Epithelial cell of prostate (primary cell): ENCODE results near the gene GNLY.
"Not testable (repeated sequence)": the region's sequence is repeated elsewhere in the genome, so short reads cannot be mapped to it uniquely, and the experiment has no call there.

Experiments
- DNase-seq: peaks from one replicate; pipeline ENCODE4 v3.0.0-alpha.2; 2011; ENCODE audit warnings: low read depth, low spot score
- H3K27ac ChIP-seq: fragments of 450-650 bp; 2 replicates; pipeline ENCODE4 v1.5.1; 2017; ENCODE audit warnings: mild to moderate bottlenecking

The GNLY gene

DNA sequence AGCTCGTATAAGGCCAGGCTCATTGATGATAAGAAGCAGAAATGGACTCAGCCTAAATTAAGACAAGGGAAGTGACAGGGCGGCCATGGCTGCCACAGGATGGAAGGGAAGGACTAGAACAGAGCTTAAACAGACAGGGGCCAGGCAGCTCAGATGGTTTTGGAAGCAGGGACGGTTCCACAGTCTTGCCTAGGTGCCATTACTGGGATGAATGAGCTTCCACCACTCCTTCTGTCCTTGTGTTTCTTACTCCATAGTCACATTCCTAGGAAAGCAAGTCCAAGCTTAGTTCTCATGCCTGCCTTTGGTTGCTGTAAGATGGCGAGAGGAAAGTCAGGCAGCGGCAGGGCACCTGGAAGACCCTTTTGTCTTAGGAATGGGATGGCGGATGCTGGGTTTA, 11.9 kb downstream of the GNLY start:
- peak overlapping the region; percentile 65 for H3K27ac ChIP-seq
- DNase-seq, result no peak

DNA sequence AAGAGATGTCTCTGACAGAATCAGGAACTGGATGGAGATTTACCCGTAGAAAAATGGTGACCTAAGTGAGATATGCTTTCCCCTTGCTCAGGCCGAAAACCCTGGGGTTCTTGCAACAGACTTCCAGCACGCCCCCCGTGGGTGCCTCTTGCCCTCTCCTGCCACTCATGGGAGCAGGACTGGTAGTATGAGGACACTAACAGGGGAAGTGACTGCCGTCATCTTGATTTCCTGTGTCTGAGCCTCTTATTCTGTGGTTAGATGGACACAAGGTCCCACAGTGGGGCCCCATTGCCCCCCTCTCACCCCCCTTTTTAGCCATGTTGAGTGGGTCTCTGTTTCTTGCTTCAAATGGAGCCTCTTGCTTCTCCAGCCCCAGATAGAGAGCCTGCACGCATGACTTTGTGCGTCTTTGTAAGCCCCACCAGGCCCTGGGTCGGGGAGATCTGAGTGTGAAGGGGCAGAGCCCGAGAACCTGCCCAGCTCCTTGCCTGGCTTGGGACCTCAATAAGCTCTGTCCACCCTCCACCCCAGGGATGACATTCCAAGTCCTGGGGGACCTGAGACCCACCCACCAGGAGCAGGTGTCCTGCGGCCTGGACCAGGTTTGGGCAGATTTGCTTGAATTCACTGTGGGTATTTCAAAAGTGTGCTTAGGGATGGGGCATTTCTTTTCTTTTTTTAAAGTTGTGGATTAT, 12.6 kb downstream of the GNLY start:
- DNase-seq, result no peak
- no peak overlapping the region for H3K27ac ChIP-seq

DNA sequence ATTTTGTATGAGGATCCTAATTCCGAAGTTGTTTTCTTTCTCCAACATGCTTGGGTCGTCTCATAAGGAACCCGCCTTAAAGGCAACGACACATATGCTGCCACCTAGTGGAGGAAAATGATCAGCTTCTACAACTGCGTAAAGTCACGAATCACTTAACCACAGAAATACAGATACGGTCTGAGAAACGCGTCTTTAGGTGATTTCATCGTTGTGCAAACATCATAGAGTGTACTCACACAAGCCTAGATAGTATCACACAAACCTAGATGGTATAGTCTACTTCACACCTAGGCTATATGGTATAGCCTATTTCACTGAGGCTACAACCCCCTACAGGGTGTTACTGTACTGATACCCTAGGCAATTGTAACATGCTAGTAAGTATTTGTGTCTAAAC, 13.1 kb downstream of the GNLY start:
- peak; percentile 86 for DNase-seq
- H3K27ac ChIP-seq, result no peak overlapping the region

DNA sequence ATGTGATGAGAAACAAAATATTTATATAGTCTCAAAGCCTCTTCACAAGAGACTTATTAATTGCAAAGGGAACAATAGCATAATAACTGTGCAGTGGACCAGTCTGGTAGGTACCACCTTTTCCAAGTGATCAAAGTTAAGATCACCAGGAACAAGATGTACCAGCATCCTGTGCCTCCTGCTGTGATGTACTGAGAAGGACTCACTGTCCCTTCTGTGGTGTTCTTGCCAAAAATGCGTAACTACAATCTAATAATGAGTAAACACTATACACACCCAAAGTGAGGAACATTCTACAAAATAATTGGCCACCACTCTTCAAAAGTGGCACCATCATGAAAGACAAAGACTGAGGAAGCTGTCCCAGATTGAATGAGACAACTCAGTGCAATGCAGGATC, 14.5 kb downstream of the GNLY start:
- DNase-seq, result no peak
- no peak overlapping the region for H3K27ac ChIP-seq

DNA sequence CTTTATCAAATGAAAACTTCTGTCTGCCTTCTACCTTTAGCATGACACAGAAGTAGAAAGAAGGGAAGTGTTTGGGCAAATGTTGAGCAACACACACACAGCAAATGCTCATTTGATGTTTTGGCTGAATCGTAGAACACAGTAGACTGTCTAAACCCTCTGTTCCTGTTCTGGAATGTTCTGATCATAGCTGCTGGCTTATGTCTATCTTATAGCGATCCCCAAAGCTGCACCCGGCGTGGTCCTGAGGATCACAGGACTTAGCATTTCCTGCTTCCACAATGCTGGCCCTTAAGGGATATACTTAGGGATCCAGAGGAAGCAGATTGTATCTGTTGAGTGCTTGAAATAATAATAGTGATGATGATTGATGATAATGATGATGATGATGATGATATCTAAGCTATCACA, 15.2 kb downstream of the GNLY start:
- no peak for DNase-seq

DNA sequence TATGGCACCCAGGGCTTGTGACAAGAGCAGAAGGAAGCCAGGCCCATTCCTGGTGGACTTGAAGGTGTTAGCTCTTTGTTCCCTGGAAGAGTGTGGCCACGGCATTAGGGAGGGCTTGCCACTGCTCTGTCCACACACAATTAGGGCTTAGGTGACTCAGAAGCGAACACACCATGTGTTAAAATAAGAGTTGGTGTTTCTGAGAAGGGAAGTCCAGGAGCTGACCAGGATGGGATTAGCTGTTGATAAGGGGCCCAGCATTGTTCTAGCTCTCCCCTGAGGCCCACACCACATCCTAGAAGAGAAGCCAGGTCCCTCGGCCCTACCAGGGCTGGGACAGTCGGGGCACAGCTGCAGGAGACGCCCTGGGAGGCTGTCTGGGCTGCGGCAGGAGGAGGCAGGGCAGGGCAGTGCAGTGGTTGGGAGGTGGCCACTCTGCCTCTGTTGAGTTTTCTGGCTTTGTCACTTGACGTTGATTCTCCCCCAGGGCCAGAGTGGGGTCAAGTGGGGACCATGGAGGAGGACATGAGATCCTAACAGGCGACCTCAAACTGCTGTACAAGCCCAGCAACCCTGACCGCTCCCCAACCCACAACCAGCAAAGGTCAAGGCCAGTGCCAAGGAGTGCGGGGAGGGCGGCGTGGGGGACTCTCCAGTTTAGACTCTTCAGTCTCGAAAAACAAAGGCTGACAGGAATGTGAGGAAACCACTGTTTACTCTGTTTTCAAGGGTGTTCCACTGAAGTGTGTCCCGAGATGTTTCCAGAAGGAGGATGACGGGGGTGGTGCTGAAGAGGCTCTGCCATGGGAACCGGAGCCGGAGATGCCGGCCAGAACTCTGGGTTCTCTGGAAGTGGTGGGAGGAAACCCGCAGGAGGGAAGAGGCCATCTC, 16.8 kb downstream of the GNLY start:
- DNase-seq, result no peak

More for the DNA sequence above, 15.2 kb downstream of the GNLY start:
- no peak overlapping the region for H3K27ac ChIP-seq

DNA sequence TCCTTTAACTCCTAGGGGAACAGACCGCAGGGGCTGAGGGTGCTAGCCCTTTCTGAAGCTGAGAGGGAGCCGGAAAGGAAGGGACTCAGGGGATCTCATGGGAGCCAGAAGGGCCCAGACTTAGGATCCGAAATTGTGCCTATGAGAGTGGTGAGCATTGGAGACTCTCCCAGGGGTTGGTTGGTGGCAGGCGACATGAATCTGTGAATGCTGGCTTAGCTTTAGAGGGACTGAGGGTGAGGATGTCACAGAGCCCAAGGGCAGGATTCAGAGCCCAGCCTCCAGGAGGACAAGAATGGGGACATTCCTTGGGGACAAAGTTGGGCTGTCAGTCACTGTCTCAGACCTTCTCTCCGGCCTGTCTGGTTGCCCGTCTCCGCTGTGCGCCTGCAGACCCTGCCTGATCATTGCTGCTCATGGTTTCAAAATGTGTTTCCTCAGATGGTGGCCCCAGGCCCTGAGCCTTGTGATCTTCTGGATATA, 17.5 kb downstream of the GNLY start:
- no peak overlapping the region for H3K27ac ChIP-seq
- DNase-seq, result no peak

More for the DNA sequence above, 16.8 kb downstream of the GNLY start:
- no peak overlapping the region for H3K27ac ChIP-seq

DNA sequence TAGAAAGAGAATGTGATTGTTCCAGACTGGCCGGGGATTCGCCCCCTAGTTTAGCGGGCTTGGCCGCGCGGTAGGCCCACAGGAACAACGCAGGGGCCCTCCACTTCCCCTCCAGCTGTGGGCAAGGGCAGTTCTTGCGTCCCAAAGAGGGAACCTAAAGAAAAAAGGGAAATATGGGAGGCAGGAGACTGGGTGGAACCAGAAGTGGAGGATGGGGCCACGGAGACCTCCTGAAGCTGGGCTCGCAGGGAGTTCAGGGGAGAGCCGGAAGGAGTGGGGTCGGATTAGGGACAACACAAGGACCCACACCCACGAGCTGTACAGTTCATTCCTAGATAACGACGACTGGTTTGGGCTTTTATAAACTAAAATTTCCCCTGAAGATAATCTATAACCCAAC, 18.2 kb downstream of the GNLY start:
- no peak for DNase-seq
- H3K27ac ChIP-seq, result no peak overlapping the region

DNA sequence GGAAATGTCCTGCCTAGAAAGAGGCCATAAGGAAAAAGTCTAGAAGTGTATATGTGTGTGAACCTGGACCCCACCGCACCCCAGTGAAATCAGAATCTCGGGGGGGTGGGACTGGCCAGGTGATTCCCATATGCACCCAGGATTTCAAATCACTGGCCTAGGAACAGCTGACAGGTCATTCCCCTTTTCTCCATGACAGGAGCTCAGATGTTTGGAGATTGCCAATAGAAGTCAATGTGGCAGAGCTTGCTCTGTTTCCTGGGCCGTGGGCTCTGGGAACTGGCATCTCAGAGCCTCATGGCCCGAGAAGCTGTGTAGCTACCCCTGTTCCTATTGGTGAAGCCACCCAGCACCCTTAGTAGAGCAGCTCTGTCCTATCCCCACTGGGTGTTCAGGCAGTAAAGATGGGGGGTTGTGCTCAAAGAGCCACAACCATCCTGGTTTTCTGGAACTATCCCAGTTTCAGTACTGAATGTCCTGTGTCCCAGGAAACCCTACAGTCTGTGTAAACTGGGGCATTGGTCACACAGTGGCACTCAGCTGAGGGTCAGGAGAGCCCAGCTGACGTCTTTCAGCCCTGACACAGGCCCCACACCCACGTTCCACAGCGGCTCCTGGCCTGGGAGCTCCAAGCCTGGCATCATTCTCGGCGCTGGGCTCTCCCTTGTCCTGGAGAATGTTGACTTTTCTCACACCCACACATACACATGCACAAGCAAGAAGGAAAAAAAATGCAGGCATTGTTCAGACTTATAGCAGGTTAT, 18.9 kb downstream of the GNLY start:
- peak; percentile 68 for DNase-seq
- H3K27ac ChIP-seq, result no peak overlapping the region

DNA sequence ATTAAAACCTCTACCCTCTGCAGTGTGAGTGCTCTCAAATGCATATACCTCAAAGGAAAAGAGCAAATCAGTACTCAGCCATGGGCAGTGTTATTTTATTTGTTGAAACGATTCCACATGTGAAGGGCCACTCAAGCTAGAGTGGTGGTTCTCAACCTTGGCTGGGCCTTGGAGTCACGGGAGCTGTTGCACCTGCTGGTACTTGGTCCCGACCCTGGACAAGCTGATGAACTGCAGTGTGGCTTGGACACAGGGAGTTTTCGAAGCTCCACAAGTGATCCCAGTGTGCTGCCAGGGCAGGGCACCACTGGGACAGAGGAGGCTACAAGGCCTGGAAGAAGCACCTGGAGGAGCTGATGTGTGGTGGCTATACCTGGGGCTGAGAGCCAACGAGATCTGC, 19.7 kb downstream of the GNLY start:
- H3K27ac ChIP-seq, result no peak overlapping the region
- DNase-seq, result no peak

DNA sequence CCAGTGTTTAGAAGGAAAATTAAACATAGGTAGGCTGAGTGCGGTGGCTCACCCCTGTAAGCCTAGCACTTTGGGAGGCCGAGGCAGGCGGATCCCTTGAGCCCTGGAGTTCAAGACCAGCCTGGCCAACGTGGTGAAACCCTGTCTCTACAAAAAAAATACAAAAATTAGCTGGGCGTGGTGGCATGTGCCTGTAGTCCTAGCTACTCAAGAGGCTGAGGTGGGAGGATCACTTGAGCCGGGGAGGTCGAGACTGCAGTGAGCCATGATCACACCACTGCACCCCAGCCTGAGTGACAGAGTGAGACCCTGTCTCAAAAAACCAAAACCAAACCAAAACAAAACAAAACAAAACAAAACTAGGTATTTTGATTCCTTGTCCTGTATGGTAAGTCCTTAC, 20.3 kb downstream of the GNLY start:
- H3K27ac ChIP-seq, result not testable (repeated sequence)

DNA sequence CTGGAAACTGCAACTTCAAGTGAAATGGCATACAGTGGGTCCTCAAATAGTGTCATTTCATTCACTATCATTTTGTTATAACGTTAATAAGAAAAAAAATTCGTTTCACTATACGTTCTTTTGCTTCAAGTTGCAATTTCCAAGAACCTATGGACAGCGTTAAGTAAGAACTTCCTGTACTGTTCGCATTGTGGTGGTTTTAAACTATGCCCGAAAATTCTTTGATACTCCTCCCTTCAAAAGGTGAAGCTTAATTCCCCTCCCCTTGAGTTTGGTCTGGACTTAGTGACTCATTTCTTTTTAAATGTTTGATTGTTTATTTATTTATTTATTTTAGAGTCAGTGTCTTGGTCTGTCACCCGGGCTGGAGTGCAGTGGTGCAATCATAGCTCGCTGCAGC, 20.7 kb downstream of the GNLY start:
- DNase-seq, result no peak
- H3K27ac ChIP-seq, result no peak overlapping the region

More for the DNA sequence above, 20.3 kb downstream of the GNLY start:
- not testable (repeated sequence) for DNase-seq

DNA sequence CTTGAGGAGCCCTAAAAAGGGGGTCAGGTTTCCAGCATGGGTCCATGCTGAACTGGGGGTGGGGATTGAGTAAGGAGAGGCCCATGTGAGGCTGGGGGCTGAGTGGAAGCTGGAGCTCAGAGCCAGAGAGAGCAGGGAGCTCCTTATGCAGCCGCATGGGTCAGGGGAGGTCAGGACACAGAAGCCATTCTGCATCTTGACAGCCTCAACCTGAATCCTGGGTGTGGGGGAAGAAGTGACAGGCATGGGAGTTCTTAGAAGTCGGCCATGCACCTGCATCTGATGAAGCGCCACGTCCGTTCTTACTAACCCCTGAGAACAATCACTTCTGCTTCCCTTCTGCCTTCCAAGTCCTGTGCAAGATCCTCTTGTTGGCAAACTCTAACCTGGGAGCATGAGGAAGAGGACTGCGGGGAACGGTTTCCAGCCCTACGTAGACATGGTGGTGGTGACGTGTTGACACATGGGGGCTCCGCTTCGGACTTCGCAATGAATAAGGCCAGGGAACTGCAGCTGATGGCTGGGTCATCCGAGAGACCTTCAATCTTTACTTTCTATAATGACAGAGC, 22.3 kb downstream of the GNLY start:
- no peak overlapping the region for H3K27ac ChIP-seq
- DNase-seq, result no peak

DNA sequence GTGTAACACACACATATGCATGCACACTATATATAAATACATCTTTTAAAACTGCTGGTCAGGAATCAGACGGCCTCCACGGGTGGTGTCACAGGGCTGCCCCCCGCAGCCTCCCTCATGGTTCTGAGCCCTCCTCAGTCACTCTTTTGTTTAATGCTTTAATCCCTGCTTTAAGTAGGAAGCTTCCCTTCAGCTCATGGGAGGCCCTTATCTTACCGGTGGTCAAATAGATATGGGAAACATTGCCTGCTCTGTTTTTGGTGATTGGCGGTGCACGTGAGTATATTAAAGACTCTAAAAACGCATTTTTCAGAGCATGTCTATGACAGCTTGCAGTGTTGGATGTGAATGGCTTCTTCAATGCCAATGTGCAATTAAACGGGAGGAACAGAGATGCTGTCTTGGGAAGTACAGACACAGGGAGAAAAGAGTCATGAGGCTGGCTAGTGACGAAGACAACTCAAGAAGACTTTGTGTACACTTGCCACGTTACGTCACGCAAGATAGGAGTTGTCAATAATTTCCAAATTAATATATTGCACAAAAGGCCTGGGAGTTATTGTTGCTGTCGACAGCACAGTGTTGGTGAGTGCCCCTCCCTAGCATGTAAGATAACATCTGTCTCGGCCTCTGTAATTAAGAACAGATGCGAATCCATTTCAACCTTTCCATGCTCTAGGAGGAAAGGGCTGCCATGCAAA, 23.3 kb downstream of the GNLY start:
- DNase-seq, result no peak
- H3K27ac ChIP-seq, result no peak overlapping the region

DNA sequence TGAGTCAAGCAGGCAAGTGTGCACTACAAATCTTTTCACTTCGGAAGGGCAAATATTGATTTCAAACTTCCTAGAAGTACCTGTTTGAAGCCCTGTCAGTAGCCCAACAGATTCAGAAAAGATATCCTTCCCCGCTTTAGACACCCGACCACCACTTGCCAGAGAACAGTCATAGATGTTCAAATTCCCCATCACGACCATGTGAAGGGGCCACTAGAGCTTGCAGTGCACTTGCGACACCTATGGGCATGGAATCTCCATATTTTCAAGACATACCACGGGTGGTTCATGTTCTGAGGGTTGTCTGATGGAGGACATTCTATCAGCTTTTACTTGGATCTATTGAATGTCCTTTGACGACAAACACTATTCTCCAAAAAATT, 23.8 kb downstream of the GNLY start:
- DNase-seq, result no peak
- H3K27ac ChIP-seq, result no peak overlapping the region

DNA sequence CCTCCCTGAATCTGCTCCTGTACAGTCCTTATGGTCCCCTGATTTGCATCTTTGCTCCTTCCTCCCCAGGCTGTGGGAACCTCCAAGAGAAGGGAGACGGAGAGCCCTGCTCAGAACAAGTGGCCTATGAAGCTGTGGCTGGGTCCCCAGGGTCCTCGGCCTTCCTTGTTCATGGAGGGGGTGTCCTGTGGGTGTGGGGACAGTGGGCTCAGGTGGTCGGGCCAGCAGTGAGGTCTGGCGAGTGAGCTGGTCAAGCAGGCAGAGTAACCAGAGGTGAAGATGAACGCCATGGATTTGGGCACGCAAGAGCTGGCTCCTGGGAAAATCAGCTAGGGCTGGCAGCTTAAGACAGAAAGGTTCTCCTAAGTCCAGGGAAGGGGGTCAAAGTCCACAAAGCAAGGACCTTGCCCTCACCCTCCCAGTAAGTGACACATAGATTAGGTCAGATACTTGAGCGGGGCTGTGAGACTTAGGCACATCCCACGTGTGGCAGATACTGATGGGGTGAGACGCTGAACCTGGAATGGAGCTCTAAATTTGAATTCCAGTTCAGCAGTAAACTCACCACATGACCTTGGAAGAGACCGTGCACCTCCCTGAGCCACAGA, 24.8 kb downstream of the GNLY start:
- no peak overlapping the region for H3K27ac ChIP-seq
- no peak for DNase-seq

DNA sequence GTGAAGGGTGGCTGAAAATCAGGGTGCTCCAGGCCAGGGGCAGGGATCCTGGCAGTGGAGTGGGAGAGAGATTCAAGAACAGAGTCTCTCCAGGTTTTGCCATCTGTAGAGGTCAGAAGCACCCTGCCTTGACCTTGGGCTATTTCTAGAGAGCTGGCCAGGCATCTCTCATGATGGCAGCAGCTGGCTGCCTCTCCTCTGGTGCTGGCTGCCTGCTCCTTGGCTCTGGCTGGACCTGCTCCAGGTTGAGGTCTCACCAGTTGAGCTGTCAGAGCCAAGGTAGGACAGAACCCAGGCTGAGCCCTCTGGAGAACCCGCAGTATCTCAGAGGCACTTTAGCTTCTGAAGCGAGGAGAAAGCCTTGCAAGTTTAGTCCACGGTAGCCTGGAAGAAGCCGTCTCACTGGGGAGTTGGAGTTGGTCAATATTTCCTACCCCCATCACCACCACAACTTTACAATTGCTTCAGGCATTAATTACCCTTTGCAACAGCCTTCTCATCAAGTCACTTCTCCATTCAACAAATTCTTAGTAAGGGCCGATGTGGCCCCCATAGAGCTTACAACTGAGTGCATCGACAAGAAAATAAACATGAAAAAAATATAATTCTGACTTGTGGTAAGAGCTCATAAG, 25.6 kb downstream of the GNLY start:
- no peak overlapping the region for H3K27ac ChIP-seq
- DNase-seq, result no peak

DNA sequence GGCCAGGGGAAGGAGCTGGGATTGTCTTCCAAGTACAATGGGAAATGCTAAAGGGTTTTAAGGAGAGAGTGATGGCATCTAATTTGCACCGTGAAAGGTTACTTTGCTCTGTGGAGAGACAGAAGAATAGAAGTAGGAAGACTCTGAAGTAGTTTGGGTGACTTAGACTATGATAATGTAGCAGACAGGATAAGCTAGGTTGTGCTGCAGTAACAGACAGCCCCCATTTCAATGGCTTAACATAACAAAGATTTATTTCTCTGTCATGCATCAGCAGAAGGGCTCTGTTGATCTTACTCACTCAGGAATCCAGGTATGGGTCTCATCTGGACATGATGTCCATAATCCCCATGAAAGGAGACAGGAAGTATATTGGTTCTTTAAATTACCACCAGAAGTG, 26.4 kb downstream of the GNLY start:
- H3K27ac ChIP-seq, result no peak overlapping the region
- no peak for DNase-seq

DNA sequence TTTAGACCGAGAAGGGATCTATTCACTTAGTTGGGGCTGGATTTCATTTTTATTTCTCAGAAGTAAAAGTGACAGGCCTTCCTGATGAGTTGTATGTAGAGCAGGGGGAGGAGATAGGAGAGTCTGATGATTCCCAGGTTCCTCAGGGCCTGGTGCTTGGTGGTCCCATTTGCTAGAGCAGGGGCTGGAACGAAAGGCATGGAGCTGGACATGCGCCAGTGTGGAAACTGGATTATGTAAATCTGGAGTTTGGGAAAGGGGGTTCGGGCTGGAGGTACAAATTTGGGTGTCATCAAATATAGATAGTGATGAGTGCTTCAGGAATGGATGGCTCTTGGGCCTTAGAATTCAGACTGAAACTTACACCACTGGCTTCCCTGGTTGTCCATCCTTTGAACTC, 27.5 kb downstream of the GNLY start:
- DNase-seq, result no peak
- H3K27ac ChIP-seq, result no peak overlapping the region
